ENCODE results near the gene MAP3K12.

DNA sequence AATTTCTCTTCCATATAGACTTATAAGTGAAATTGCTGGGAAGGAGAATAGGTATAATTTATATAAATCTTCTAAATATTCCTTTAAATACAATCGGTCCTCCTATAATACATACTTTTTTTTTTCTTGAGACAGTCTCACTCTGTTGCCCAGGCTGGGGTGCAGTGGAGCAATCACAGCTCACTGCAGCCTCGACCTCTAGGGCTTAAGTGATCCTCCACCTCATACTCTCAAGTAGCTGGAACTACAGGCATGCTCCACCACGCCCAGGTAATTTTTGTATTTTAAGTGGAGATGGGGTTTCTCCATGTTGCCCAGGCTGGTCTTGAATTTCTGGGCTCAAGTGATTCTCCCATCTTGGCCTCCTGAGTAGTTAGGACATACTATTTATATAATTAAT is 37.7 kb upstream of the MAP3K12 start:
- TF ChIP-seq POLR2A (IDR thresholded peaks at IDR 0.05; ENCODE audit: low read length) = no peak
- TF ChIP-seq GATA1 (IDR thresholded peaks at IDR 0.05; ENCODE audit: low read depth, low read length) = no peak
